MM.1S (cell line): ENCODE results near the gene FAM78B.

Experiments used
- DNase-seq: peaks from one replicate; pipeline ENCODE4 v3.0.0-alpha.2; 2015
- H2AFZ ChIP-seq: fragments of 300-600 bp; sonication (generic); 2 replicates; pipeline ENCODE4 v1.6.0; 2016; ENCODE audit warnings: antibody characterized with exemption, low read length
- H3F3A ChIP-seq: fragments of 300-600 bp; sonication (generic); 2 replicates; pipeline ENCODE4 v1.6.1; 2016; ENCODE audit warnings: mild to moderate bottlenecking, antibody characterized with exemption, low read length, moderate library complexity, mixed read lengths; ENCODE audit not compliant: insufficient read depth
- H3K27ac ChIP-seq: fragments of 300-600 bp; sonication (generic); 2 replicates; pipeline ENCODE4 v1.5.1; 2016; ENCODE audit warnings: mild to moderate bottlenecking, low read length
- H3K27me3 ChIP-seq: fragments of 300-600 bp; sonication (generic); replicated peaks from 2 replicates; pipeline ENCODE4 v1.6.0; 2016; ENCODE audit warnings: low read length; ENCODE audit not compliant: insufficient read depth
- H3K36me3 ChIP-seq: fragments of 300-600 bp; sonication (generic); replicated peaks from 2 replicates; pipeline ENCODE4 v1.6.1; 2016; ENCODE audit warnings: mild to moderate bottlenecking, low read length, mixed read lengths; ENCODE audit not compliant: insufficient read depth
- H3K4me1 ChIP-seq: fragments of 300-600 bp; sonication (generic); 2 replicates; pipeline ENCODE4 v1.6.1; 2016; ENCODE audit warnings: low read length, mixed read lengths
- H3K4me2 ChIP-seq: fragments of 300-600 bp; sonication (generic); 2 replicates; pipeline ENCODE4 v1.6.0; 2016; ENCODE audit warnings: low read depth, low read length
- H3K4me3 ChIP-seq: fragments of 300-600 bp; sonication (generic); 2 replicates; pipeline ENCODE4 v1.5.1; 2016; ENCODE audit warnings: low read length, mixed read lengths
- H3K79me2 ChIP-seq: fragments of 300-600 bp; sonication (generic); 2 replicates; pipeline ENCODE4 v1.6.1; 2016; ENCODE audit warnings: mixed run types, low read length, mixed read lengths
- H3K9ac ChIP-seq: fragments of 300-600 bp; sonication (generic); 2 replicates; pipeline ENCODE4 v1.6.1; 2016; ENCODE audit warnings: low read length, mixed read lengths
- H3K9me2 ChIP-seq: fragments of 300-600 bp; sonication (generic); replicated peaks from 2 replicates; pipeline ENCODE4 v1.6.1; 2016; ENCODE audit warnings: mild to moderate bottlenecking, low read length, mixed read lengths; ENCODE audit not compliant: insufficient read depth
- H3K9me3 ChIP-seq: fragments of 300-600 bp; sonication (generic); replicated peaks from 2 replicates; pipeline ENCODE4 v1.6.1; 2016; ENCODE audit warnings: mild to moderate bottlenecking, low read length, mixed read lengths; ENCODE audit not compliant: insufficient read depth
- H4K20me1 ChIP-seq: fragments of 300-600 bp; sonication (generic); 2 replicates; pipeline ENCODE4 v1.6.1; 2016; ENCODE audit warnings: mild to moderate bottlenecking, low read length, moderate library complexity, mixed read lengths; ENCODE audit not compliant: insufficient read depth
- CTCF ChIP-seq: fragments of 300-600 bp; sonication (generic); IDR thresholded peaks from 2 replicates; pipeline ENCODE4 v1.5.1; 2016; ENCODE audit warnings: antibody characterized with exemption, low read length, mixed read lengths
- EZH2 ChIP-seq: fragments of 300-600 bp; sonication (generic); optimal IDR thresholded peaks from 2 replicates; pipeline ENCODE3; 2017; ENCODE audit warnings: low read depth, mild to moderate bottlenecking, antibody characterized with exemption, low read length, mixed read lengths
- EZH2phosphoT487 ChIP-seq: fragments of 300-600 bp; sonication (generic); IDR thresholded peaks from 2 replicates; pipeline ENCODE4 v1.6.1; 2018; ENCODE audit warnings: antibody characterized with exemption, low read length

Gene FAM78B

GRCh38 chr1:166113630-166114029 lies 53.2 kb downstream of the FAM78B start:
- Histone ChIP-seq H3K9ac (no peak overlapping the region), H3K79me2 (no peaks in the 10 kb centered on the region), H2AFZ (no peak overlapping the region), H4K20me1 (no peaks in the 10 kb centered on the region), H3K9me3 (no peaks in the 10 kb centered on the region), H3K27me3 (no peaks in the 10 kb centered on the region), H3K4me1 (no peaks in the 10 kb centered on the region), H3K27ac (no peak overlapping the region), H3K9me2 (no peaks in the 10 kb centered on the region), H3K4me2 (no peak overlapping the region), H3K4me3 (no peak overlapping the region), H3F3A (no peaks in the 10 kb centered on the region), H3K36me3 (no peaks in the 10 kb centered on the region)
- TF ChIP-seq CTCF, result no peak
- TF ChIP-seq EZH2phosphoT487, result no peak
- TF ChIP-seq EZH2, result no peak
- no peak for DNase-seq

- no peak for DNase-seq
- no peaks in the 10 kb centered on the region for H3K27me3 ChIP-seq
- no peaks in the 10 kb centered on the region for H3K9me3 ChIP-seq
- H3K9me2 ChIP-seq, result no peaks in the 10 kb centered on the region
- no peak overlapping the region for H2AFZ ChIP-seq
- no peak overlapping the region for H3K27ac ChIP-seq
- H3K4me1 ChIP-seq, result no peaks in the 10 kb centered on the region
- no peaks in the 10 kb centered on the region for H3K36me3 ChIP-seq
- TF ChIP-seq EZH2 (no peak), EZH2phosphoT487 (no peak), CTCF (no peak)
- no peaks in the 10 kb centered on the region for H3F3A ChIP-seq
- no peaks in the 10 kb centered on the region for H3K79me2 ChIP-seq
- H3K4me2 ChIP-seq, result no peak overlapping the region
- no peaks in the 10 kb centered on the region for H4K20me1 ChIP-seq
- no peak overlapping the region for H3K9ac ChIP-seq
- no peak overlapping the region for H3K4me3 ChIP-seq
These were observed 53.8 kb downstream of the FAM78B start for GRCh38 chr1:166113031-166113430.

DNA sequence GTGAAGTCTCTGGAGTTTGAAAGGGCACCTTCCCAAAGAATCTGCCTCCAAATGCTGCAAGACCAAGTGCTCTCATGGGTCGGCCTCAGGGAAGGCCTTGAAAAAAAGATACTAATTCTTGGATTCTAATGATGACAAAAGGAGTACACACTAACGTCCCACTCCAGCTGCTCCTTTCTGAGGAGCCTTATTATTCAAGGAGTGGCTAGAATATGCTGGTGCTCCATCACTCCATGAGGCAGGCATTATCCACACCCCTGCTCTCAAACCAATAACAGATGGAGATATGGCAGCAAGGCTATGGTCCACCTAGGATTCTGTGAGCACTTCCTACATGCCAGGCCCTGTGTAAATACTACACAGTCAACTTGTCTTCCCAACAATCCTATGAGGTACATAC lies 54.4 kb downstream of the FAM78B start:
- Histone ChIP-seq H4K20me1 (no peaks in the 10 kb centered on the region), H3K9ac (no peak overlapping the region), H3K27me3 (no peaks in the 10 kb centered on the region), H3K9me2 (no peaks in the 10 kb centered on the region), H3K4me2 (no peak overlapping the region), H3K4me3 (no peak overlapping the region), H3K27ac (no peak overlapping the region), H3K9me3 (no peaks in the 10 kb centered on the region), H3K79me2 (no peaks in the 10 kb centered on the region), H3K36me3 (no peaks in the 10 kb centered on the region), H3F3A (no peaks in the 10 kb centered on the region), H3K4me1 (no peaks in the 10 kb centered on the region), H2AFZ (no peak overlapping the region)
- TF ChIP-seq EZH2 (no peak), EZH2phosphoT487 (no peak), CTCF (no peak)
- DNase-seq, result no peak

- no peak overlapping the region for H3K4me2 ChIP-seq
- H3K79me2 ChIP-seq, result no peaks in the 10 kb centered on the region
- TF ChIP-seq CTCF, result no peak
- TF ChIP-seq EZH2phosphoT487, result no peak
- no peak for TF ChIP-seq EZH2
- H3K4me3 ChIP-seq, result no peak overlapping the region
- H3K4me1 ChIP-seq, result no peaks in the 10 kb centered on the region
- no peaks in the 10 kb centered on the region for H3F3A ChIP-seq
- no peaks in the 10 kb centered on the region for H3K36me3 ChIP-seq
- H3K9ac ChIP-seq, result no peak overlapping the region
- H3K9me3 ChIP-seq, result no peaks in the 10 kb centered on the region
- no peaks in the 10 kb centered on the region for H4K20me1 ChIP-seq
- DNase-seq, result no peak
- no peak overlapping the region for H3K27ac ChIP-seq
- no peaks in the 10 kb centered on the region for H3K27me3 ChIP-seq
- no peaks in the 10 kb centered on the region for H3K9me2 ChIP-seq
- no peak overlapping the region for H2AFZ ChIP-seq
These were observed 55.4 kb downstream of the FAM78B start for GRCh38 chr1:166111430-166111829.
